ENCODE measurements around the gene KPNA6.

The KPNA6 gene

GRCh38 chr1:32187850-32188249 lies 80.0 kb downstream of the KPNA6 start:
- no peak for DNase-seq (ENCODE audit: low spot score)

- no peak for DNase-seq (ENCODE audit: low spot score)
Measured at GRCh38 chr1:32192220-32192948, 84.5 kb downstream of the KPNA6 start.

GRCh38 chr1:32194984-32195383 lies 87.1 kb downstream of the KPNA6 start:
- no peak for DNase-seq (ENCODE audit: low spot score)

- no peak for DNase-seq (ENCODE audit: low spot score)
Measured at GRCh38 chr1:32195531-32195930, 87.7 kb downstream of the KPNA6 start.

GRCh38 chr1:32195972-32196823 lies 88.3 kb downstream of the KPNA6 start:
- no peak for DNase-seq (ENCODE audit: low spot score)

- no peak for DNase-seq (ENCODE audit: low spot score)
Measured at GRCh38 chr1:32197074-32197473, 89.2 kb downstream of the KPNA6 start.

- DNase-seq (ENCODE audit: low spot score), result no peak
Measured at GRCh38 chr1:32197837-32198236, 90.0 kb downstream of the KPNA6 start.

GRCh38 chr1:32198237-32199042 lies 90.6 kb downstream of the KPNA6 start:
- no peak for DNase-seq (ENCODE audit: low spot score)

- no peak for DNase-seq (ENCODE audit: low spot score)
Measured at GRCh38 chr1:32199043-32199716, 91.3 kb downstream of the KPNA6 start.

GRCh38 chr1:32199717-32200072 lies 91.8 kb downstream of the KPNA6 start:
- no peak for DNase-seq (ENCODE audit: low spot score)

GRCh38 chr1:32200226-32201010 lies 92.6 kb downstream of the KPNA6 start, which contains the start of gene CCDC28B:
CCDC28B (plus strand) TSS chr1:32200595; CDS start chr1:32201936, 1,341 bp downstream.
- peak; percentile 56 for DNase-seq (ENCODE audit: low spot score)

GRCh38 chr1:32201011-32201855 lies 93.4 kb downstream of the KPNA6 start:
- DNase-seq (ENCODE audit: low spot score), result no peak

- DNase-seq (ENCODE audit: low spot score), result no peak
Measured at GRCh38 chr1:32204943-32205361, 97.1 kb downstream of the KPNA6 start.

- peak; percentile 76 for DNase-seq (ENCODE audit: low spot score)
Measured at GRCh38 chr1:32205401-32206370, 97.8 kb downstream of the KPNA6 start, which contains the start of gene IQCC. IQCC (plus strand) TSS chr1:32205671; CDS start chr1:32205682, 11 bp downstream.

GRCh38 chr1:32208469-32208868 lies 100.6 kb downstream of the KPNA6 start:
- DNase-seq (ENCODE audit: low spot score), result no peak

- no peak for DNase-seq (ENCODE audit: low spot score)
Measured at GRCh38 chr1:32208891-32209328, 101.1 kb downstream of the KPNA6 start, which contains the start of gene DCDC2B. DCDC2B (plus strand) TSS chr1:32209089; CDS start chr1:32209094, 5 bp downstream.

- peak; percentile 74 for DNase-seq (ENCODE audit: low spot score)
Measured at GRCh38 chr1:32215629-32216480, 108.0 kb downstream of the KPNA6 start.

- no peak for DNase-seq (ENCODE audit: low spot score)
Measured at GRCh38 chr1:32216566-32216965, 108.7 kb downstream of the KPNA6 start.
